NCI-H187 (cell line): ENCODE data around the gene DNAJC15.

ENCODE experiments used
- DNase-seq, 2 experiments: peaks; one replicate each; lab custom pipeline; 2025; lab: John Stamatoyannopoulos, UW

Gene DNAJC15

GRCh38 chr13:43085545-43085944 lies 62.2 kb downstream of the DNAJC15 start:
- no peak for DNase-seq

- no peak for DNase-seq
Measured at GRCh38 chr13:43086181-43086580, 62.8 kb downstream of the DNAJC15 start.

- DNase-seq = no peak
Measured at GRCh38 chr13:43088093-43088511, 64.7 kb downstream of the DNAJC15 start.

GRCh38 chr13:43089912-43090498 lies 66.6 kb downstream of the DNAJC15 start:
- no peak for DNase-seq

GRCh38 chr13:43094901-43095300 lies 71.5 kb downstream of the DNAJC15 start:
- no peak for DNase-seq

- no peak for DNase-seq
Measured at GRCh38 chr13:43095771-43096719, 72.7 kb downstream of the DNAJC15 start.

GRCh38 chr13:43100667-43101066 lies 77.3 kb downstream of the DNAJC15 start:
- DNase-seq = no peak

GRCh38 chr13:43102304-43102703 lies 78.9 kb downstream of the DNAJC15 start:
- no peak for DNase-seq

GRCh38 chr13:43107780-43108179 lies 84.4 kb downstream of the DNAJC15 start:
- DNase-seq = no peak

GRCh38 chr13:43110036-43110435 lies 86.7 kb downstream of the DNAJC15 start:
- no peak for DNase-seq

GRCh38 chr13:43110658-43111057 lies 87.3 kb downstream of the DNAJC15 start:
- no peak for DNase-seq

- no peak for DNase-seq
Measured at GRCh38 chr13:43111559-43112400, 88.4 kb downstream of the DNAJC15 start.

GRCh38 chr13:43113603-43114002 lies 90.2 kb downstream of the DNAJC15 start:
- no peak for DNase-seq

- no peak for DNase-seq
Measured at GRCh38 chr13:43114504-43114903, 91.1 kb downstream of the DNAJC15 start.

GRCh38 chr13:43115141-43115540 lies 91.8 kb downstream of the DNAJC15 start:
- no peak for DNase-seq

GRCh38 chr13:43116242-43116641 lies 92.9 kb downstream of the DNAJC15 start:
- no peak for DNase-seq

- DNase-seq = no peak
Measured at GRCh38 chr13:43118521-43118920, 95.1 kb downstream of the DNAJC15 start.

- no peak for DNase-seq
Measured at GRCh38 chr13:43119206-43119605, 95.8 kb downstream of the DNAJC15 start.

- DNase-seq = no peak
Measured at GRCh38 chr13:43122791-43123190, 99.4 kb downstream of the DNAJC15 start.

GRCh38 chr13:43123856-43124255 lies 100.5 kb downstream of the DNAJC15 start:
- no peak for DNase-seq

GRCh38 chr13:43124490-43124889 lies 101.1 kb downstream of the DNAJC15 start:
- DNase-seq = no peak

GRCh38 chr13:43126420-43126819 lies 103.0 kb downstream of the DNAJC15 start:
- DNase-seq = no peak
